Calu3 (cell line): ENCODE results near the gene CSTF2. TPM values are rescaled to one million over a fixed set of nuclear protein-coding genes. Genes with fewer than 3 reads are reported as not detected.

Experiments used
- BruUV-seq: library from RNA; stranded (reverse); fragments of 400-500 nt; replicated peaks from 2 replicates; lab custom pipeline; 2021; lab: Mats Ljungman, UMichigan
- CTCF ChIA-PET: fragments of 300-600 bp; sonication (Branson Sonifier 250); formaldehyde crosslinking; loops from one replicate; lab custom pipeline; 2022; ENCODE audit warnings: antibody characterized with exemption; lab: Charles Lee
- DNase-seq: peaks from one replicate; pipeline ENCODE4 v3.0.0; 2022
- H3K27ac Mint-ChIP-seq: one replicate; pipeline ENCODE4 v1.8.0; 2022; ENCODE audit warnings: mixed read lengths; ENCODE audit not compliant: unreplicated experiment
- H3K27me3 Mint-ChIP-seq: one replicate; pipeline ENCODE4 v1.8.0; 2022; ENCODE audit warnings: mixed read lengths; ENCODE audit not compliant: unreplicated experiment
- H3K36me3 Mint-ChIP-seq: one replicate; pipeline ENCODE4 v1.8.0; 2022; ENCODE audit warnings: mild to moderate bottlenecking, moderate library complexity, mixed read lengths; ENCODE audit not compliant: insufficient read depth, unreplicated experiment
- H3K4me1 Mint-ChIP-seq: one replicate; pipeline ENCODE4 v1.8.0; 2022; ENCODE audit warnings: mild to moderate bottlenecking, low read depth, mixed read lengths; ENCODE audit not compliant: unreplicated experiment
- H3K4me3 Mint-ChIP-seq: one replicate; pipeline ENCODE4 v1.8.0; 2022; ENCODE audit warnings: mild to moderate bottlenecking, low read depth, moderate library complexity, mixed read lengths; ENCODE audit not compliant: unreplicated experiment
- H3K9me3 Mint-ChIP-seq: one replicate; pipeline ENCODE4 v1.8.0; 2022; ENCODE audit warnings: low read depth, mixed read lengths; ENCODE audit not compliant: unreplicated experiment
- CTCF ChIP-seq: fragments of 200-600 bp; IDR thresholded peaks from one replicate; pipeline ENCODE4 v1.8.0; 2022; ENCODE audit warnings: antibody characterized with exemption; ENCODE audit not compliant: unreplicated experiment
- intact Hi-C: fragments of 100-400 bp; cut with micrococcal nuclease; formaldehyde crosslinking; loops from one replicate; pipeline ENCODE4 v1.10.0; 2022; ENCODE audit not compliant: unreplicated experiment
- total RNA-seq: library from RNA; stranded (reverse); gene quantifications from 2 replicates; pipeline ENCODE4 v1.2.3, GENCODE V29; 2022

The CSTF2 gene
- total RNA-seq, 1 experiment from 2014 or later: 66.3 TPM

- Mint-ChIP-seq H3K9me3 (no peaks in the 10 kb centered on the region), H3K4me3 (no peak within 1 kb of the TSS), H3K27ac (no peak within 1 kb of the TSS), H3K36me3 (no peaks in the 10 kb centered on the region), H3K27me3 (no peaks in the 10 kb centered on the region), H3K4me1 (peaks cover 7% of the 10 kb centered on the region)
- TF ChIP-seq CTCF: no peak
- no TSS peak for BruUV-seq
- DNase-seq: no peak
- intact Hi-C loops: no loop called here
- CTCF ChIA-PET: no interaction called here
Observed at GRCh38 chrX:100874325-100874724, 54.1 kb downstream of the CSTF2 start, which contains the start of gene NOX1. Gene NOX1 (minus strand): TSS chrX:100874359. CDS start chrX:100874139, 220 bp downstream.

- DNase-seq: no peak
- no peaks in the 10 kb centered on the region for H3K9me3 Mint-ChIP-seq
- no peaks in the 10 kb centered on the region for H3K36me3 Mint-ChIP-seq
- H3K27ac Mint-ChIP-seq: no peak overlapping the region
- BruUV-seq: no TSS peak
- peaks cover 15% of the 10 kb centered on the region for H3K4me1 Mint-ChIP-seq
- TF ChIP-seq CTCF: no peak
- H3K27me3 Mint-ChIP-seq: no peaks in the 10 kb centered on the region
- intact Hi-C loops: no loop called here
- CTCF ChIA-PET: no interaction called here
- H3K4me3 Mint-ChIP-seq: no peak overlapping the region
Observed at GRCh38 chrX:100880368-100880767, 60.2 kb downstream of the CSTF2 start.

DNA sequence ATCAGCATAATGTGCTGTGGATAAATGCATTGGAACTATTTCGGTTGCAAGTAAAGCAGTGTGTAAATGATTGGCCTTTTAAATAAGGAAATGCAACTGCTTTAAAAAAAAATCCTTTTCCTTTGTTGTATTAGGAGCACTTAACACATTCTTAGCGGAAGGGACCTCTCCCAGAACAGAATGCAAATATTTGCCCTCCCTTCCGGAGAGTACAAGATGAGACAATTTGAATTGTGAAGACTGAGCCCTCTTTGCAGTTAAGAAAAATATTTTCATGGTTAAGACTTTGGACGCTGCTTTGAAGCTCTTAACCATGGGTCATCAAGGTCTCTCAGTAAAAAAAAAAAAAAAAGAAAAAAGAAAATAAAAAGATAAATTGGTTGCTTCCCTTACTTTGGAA lies 63.5 kb downstream of the CSTF2 start:
- BruUV-seq: no TSS peak
- CTCF ChIA-PET: no interaction called here
- peaks cover 15% of the 10 kb centered on the region for H3K4me1 Mint-ChIP-seq
- peaks cover 4% of the 10 kb centered on the region for H3K9me3 Mint-ChIP-seq
- H3K27me3 Mint-ChIP-seq: no peaks in the 10 kb centered on the region
- intact Hi-C loops: no loop called here
- TF ChIP-seq CTCF: no peak
- H3K4me3 Mint-ChIP-seq: no peak overlapping the region
- DNase-seq: no peak
- no peaks in the 10 kb centered on the region for H3K36me3 Mint-ChIP-seq
- H3K27ac Mint-ChIP-seq: no peak overlapping the region

Other genes starting within 250 kb of the CSTF2 start
- not detected in 2 replicates for gene TNMD, start 235.5 kb upstream of the CSTF2 start, total RNA-seq
- 69.1 and 70.6 TPM in 2 replicates for gene TSPAN6, start 183.6 kb upstream of the CSTF2 start, total RNA-seq
- 31.5 and 45.4 TPM in 2 replicates for gene SRPX2, start 176.2 kb upstream of the CSTF2 start, total RNA-seq
- 16.0 and 17.3 TPM in 2 replicates for gene SYTL4, start 88.3 kb upstream of the CSTF2 start, total RNA-seq
- gene NOX1, start 54.0 kb downstream of the CSTF2 start, total RNA-seq: not detected in 2 replicates
- 0.33 and 0.83 TPM in 2 replicates for gene XKRX, start 108.5 kb downstream of the CSTF2 start, total RNA-seq
- not detected in 2 replicates for gene ARL13A, start 149.3 kb downstream of the CSTF2 start, total RNA-seq
- gene TRMT2B, start 231.7 kb downstream of the CSTF2 start, total RNA-seq: 16.7 and 18.5 TPM in 2 replicates